Hepatocyte (in vitro differentiated cells): ENCODE results near the gene CEP70.

Experiments
- EZH2 ChIP-seq: fragments of 200-600 bp; sonication (generic); IDR thresholded peaks from 2 replicates; pipeline ENCODE4 v1.6.1; 2016; ENCODE audit warnings: antibody characterized with exemption, mild to moderate bottlenecking, borderline replicate concordance
- EZH2phosphoT487 ChIP-seq: fragments of 200-600 bp; sonication (generic); IDR thresholded peaks from one replicate; pipeline ENCODE4 v1.6.1; 2018; ENCODE audit warnings: antibody characterized with exemption, mild to moderate bottlenecking, low read depth, moderate library complexity; ENCODE audit not compliant: unreplicated experiment, severe bottlenecking
- TF ChIP-seq, protein P1 (sequence below): fragments of 200-600 bp; sonication (generic); IDR thresholded peaks from 2 replicates; pipeline ENCODE4 v1.5.1; 2016; ENCODE audit warnings: antibody characterized with exemption, mild to moderate bottlenecking; ENCODE audit not compliant: poor library complexity

DNA sequence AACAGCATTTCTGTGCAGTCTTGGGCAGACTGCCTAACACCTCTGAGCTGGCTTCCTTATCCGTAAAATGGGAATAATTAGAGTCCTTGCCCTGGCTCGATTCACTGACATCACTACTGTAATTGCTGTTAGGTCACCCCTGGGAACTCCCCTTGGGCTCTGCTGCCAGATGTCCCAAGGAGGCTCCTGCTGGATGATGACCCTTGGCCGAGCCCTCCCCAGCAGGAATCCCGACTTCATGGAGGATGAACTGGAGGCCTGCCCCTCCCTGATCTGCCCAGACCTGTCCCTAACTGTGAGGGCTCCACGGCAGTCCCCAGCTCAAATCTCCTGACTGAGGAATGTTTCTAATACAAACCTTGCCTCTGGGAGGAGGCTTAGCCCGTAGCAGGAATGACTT is 141.6 kb downstream of the CEP70 start:
- TF ChIP-seq, protein P1, sequence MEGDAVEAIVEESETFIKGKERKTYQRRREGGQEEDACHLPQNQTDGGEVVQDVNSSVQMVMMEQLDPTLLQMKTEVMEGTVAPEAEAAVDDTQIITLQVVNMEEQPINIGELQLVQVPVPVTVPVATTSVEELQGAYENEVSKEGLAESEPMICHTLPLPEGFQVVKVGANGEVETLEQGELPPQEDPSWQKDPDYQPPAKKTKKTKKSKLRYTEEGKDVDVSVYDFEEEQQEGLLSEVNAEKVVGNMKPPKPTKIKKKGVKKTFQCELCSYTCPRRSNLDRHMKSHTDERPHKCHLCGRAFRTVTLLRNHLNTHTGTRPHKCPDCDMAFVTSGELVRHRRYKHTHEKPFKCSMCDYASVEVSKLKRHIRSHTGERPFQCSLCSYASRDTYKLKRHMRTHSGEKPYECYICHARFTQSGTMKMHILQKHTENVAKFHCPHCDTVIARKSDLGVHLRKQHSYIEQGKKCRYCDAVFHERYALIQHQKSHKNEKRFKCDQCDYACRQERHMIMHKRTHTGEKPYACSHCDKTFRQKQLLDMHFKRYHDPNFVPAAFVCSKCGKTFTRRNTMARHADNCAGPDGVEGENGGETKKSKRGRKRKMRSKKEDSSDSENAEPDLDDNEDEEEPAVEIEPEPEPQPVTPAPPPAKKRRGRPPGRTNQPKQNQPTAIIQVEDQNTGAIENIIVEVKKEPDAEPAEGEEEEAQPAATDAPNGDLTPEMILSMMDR = no peak
- TF ChIP-seq EZH2 = no peak
- TF ChIP-seq EZH2phosphoT487 = no peak
